Measurements from ENCODE around the gene EVX2. TPM values are rescaled to one million over a fixed set of nuclear protein-coding genes. Genes with fewer than 3 reads are reported as not detected.

EVX2 gene
- polyA plus RNA-seq: not detected in 2 replicates

DNA sequence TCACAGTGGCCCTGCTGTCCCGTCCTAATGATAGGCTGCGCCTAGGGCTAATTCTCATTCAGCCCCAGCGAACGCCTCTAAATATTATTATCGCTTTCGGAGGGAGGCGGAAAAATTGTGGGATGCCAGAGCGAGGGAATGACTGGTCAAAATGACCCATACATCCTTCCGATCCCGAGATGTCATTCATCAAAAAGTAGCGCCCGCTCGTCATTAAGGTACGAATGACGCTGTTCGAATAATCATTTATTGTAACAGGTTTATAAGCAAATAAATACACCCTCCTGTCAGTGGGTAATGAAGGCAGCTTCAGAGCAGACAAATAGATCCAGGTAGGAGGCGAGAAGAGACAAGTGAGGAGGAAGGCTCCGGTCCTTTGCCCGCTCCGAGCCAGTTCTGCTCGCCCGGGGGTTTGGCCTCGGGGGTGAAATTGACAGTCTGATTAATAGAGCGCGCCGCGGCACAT is at the start of gene EVX2:
Gene EVX2 (minus strand): TSS at position 167 of the 466 bp plus-strand sequence. CDS start 186 bp downstream, outside the sequence.

DNA sequence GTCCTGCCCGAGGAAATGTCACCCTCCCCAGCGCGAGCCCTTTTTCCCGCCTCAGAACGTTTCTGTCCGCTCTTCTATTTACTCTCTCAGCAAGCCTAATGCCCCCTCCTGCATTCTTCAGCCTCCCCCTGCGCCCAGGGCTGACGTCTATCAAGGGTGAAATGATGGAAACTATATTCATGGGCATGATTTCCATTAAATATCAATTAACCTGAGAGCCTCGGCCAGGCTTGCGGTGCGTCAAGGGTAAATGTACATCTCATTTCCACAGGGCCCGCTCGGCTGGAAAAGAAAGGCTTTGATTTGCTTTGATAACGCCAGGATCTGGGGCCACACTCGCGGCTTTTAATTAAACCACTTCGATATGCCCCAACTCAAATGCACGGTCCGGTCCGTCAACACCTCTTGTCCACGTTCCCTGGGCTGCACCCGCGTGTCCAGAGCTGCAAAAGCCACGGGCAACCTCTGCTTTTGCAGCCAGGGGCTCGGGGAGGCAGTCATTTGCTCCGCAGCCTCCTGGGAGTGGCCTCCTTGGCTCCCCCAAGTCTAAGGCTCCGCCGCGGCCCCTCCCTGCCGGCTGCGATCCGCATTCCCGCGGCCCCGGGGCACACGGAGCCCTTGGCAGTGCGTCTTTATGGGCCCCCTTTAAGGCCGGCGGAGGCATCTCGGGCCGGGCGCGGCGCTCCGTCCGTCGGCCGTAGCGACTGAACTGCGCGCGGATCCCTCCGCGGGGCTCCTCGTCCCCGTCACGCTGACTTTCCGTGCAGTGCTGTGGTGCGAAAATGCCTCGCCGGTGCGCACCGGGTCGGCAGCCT is 45.4 kb upstream of the EVX2 start, which contains the start of gene HOXD8:
Gene HOXD8 (plus strand): TSS at position 724 of the 815 bp plus-strand sequence. CDS start 662 bp downstream, outside the sequence.

GRCh38 chr2:176122683-176123410 is 39.1 kb upstream of the EVX2 start, which contains the start of gene HOXD9:
HOXD9 (plus strand) TSS chr2:176122719; CDS start chr2:176122769, 50 bp downstream.

DNA sequence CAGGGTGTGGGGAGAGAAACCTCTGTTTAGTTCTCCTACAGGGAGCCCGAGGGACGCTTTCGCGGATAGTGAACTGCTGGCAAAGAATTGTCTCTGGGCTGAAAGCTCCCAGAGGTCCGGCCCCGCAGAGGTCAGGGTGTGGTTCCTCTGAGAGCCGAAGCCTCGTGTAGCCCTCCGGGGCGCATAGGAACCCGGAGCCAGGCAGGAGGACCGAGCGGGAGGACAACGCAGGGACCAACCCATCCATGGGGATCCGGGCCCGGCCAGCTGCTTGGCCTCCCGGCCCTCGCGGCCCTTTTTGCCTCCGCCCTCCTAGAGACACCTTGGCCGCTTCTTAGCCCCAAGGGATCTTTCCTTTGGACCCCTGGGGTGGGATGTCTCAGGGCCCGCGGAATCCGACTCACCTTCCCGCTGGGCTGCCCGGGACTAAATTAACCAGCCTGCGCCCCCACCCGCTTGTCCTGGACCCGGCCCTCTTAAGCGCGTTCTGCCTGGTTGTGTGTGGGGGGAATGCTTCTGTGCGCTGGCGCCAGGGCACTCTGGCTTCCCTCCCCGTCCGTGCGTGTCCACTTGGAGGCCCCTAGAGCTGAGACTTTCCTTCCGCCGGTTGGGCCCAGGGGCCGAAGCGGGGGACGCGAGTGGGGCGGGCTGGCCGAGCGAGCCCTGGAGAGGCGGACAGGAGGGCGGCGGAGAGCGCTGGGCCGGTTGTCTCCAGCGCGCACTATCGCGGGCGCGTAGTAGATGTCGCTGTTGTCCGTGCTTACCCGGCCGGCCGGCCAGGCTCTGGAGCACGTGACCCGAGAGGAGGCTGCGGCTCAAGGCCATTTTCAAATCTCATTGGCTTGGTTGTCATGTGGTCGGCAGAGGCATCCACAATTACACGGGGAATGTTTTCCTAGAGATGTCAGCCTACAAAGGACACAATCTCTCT is 32.4 kb upstream of the EVX2 start, which contains the start of gene HOXD10:
Gene HOXD10 (plus strand): TSS at position 896 of the 931 bp plus-strand sequence. CDS start 56 bp downstream, outside the sequence.

DNA sequence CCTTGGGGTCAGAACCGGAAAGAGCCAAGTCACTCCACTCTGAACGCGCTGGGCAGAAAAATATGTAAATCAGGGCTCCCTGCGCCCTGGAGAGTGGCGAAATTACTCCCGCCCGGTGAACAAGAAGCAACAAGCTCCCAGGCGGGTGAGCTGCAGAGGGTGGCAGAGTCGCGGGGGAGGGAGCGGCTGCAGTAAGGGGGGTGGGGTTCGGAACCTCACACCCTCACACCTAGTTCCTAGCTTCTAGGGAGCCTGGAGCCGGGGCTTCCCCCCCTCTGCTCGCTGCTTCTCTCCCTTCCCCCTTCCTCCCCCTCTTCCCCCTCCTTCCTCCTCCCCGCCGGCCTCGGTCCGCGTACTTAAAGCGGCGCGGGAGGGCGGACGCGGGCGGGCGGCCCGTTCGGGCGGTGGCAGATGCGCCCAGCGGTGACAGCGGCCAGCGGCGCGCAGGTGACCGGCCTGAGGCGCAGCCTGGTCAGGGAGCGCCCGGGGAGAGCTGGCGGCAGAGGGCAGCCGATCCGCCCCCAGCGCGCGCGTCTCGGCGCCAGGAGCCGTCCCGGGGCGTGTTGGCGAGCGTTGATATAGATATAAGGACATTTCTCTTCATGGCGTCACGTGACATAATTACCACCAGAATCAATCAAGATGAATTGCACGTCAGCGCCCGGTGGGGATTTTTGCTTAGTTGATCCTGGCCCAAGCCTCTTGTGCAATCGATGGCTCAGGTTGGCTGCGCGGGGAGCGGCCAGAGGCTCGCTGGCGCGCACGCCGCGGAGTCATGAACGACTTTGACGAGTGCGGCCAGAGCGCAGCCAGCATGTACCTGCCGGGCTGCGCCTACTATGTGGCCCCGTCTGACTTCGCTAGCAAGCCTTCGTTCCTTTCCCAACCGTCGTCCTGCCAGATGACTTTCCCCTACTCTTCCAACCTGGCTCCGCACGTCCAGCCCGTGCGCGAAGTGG is 23.1 kb upstream of the EVX2 start, which contains the start of gene HOXD11:
Gene HOXD11 (plus strand): TSS at position 700 of the 959 bp plus-strand sequence. CDS start 76 bp downstream, at position 776.

DNA sequence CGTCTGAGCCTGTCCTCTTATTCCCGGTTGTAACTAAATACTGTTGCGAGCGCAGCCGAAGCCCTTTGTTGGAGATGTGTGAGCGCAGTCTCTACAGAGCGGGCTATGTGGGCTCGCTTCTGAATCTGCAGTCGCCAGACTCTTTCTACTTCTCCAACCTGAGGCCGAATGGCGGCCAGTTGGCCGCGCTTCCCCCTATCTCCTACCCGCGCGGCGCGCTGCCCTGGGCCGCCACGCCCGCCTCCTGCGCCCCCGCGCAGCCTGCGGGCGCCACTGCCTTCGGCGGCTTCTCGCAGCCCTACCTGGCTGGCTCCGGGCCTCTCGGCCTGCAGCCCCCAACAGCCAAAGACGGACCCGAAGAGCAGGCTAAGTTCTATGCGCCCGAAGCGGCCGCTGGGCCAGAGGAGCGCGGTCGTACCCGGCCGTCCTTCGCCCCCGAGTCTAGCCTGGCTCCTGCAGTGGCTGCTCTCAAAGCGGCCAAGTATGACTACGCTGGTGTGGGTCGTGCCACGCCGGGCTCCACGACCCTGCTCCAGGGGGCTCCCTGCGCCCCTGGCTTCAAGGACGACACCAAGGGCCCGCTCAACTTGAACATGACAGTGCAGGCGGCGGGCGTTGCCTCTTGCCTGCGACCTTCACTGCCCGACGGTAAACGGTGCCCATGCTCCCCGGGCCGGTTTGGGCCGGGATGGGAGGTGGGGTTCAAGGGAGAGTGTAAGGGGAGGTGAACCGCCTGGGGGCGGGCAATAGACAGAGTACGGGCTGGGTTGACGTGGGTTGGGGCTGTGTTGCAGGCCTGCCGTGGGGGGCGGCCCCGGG is 16.2 kb upstream of the EVX2 start, which contains the start of gene HOXD12:
Gene HOXD12 (plus strand): TSS at position 68 of the 819 bp plus-strand sequence. CDS start 7 bp downstream, at position 75.

GRCh38 chr2:176092270-176093144 is 8.7 kb upstream of the EVX2 start, which contains the start of gene HOXD13:
HOXD13 (plus strand) TSS chr2:176092721; CDS start chr2:176092891, 170 bp downstream.

Other genes with a start within 250 kb of the EVX2 start
- 42.4 and 54.5 TPM in 2 replicates for gene LNPK, start 81.7 kb downstream of the EVX2 start, polyA plus RNA-seq
- not detected in 2 replicates for gene HOXD13, start 8.8 kb upstream of the EVX2 start, polyA plus RNA-seq
- not detected in 2 replicates for gene HOXD12, start 15.8 kb upstream of the EVX2 start, polyA plus RNA-seq
- not detected in 2 replicates for gene HOXD11, start 23.3 kb upstream of the EVX2 start, polyA plus RNA-seq
- not detected in 2 replicates for gene HOXD10, start 32.8 kb upstream of the EVX2 start, polyA plus RNA-seq
- not detected in 2 replicates for gene HOXD9, start 38.8 kb upstream of the EVX2 start, polyA plus RNA-seq
- gene HOXD8, start 45.7 kb upstream of the EVX2 start, polyA plus RNA-seq: not detected in 2 replicates
- not detected in 2 replicates for gene HOXD4, start 67.6 kb upstream of the EVX2 start, polyA plus RNA-seq
- not detected in 2 replicates for gene HOXD3, start 73.3 kb upstream of the EVX2 start, polyA plus RNA-seq
- gene HOXD1, start 104.7 kb upstream of the EVX2 start, polyA plus RNA-seq: not detected in 2 replicates
- 193 and 215 TPM in 2 replicates for gene MTX2, start 185.5 kb upstream of the EVX2 start, polyA plus RNA-seq